ENCODE results near the gene PFN3.

Gene PFN3, protein sequence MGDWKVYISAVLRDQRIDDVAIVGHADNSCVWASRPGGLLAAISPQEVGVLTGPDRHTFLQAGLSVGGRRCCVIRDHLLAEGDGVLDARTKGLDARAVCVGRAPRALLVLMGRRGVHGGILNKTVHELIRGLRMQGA

GRCh38 chr5:177399997-177400868, at the start of gene PFN3:
Gene PFN3 (minus strand): TSS chr5:177400661. CDS start chr5:177400576, 85 bp downstream.
- DNase-seq (ENCODE audit: low read depth in 2 of 2) = no peak

GRCh38 chr5:177449140-177450061, 48.9 kb upstream of the PFN3 start:
- DNase-seq (ENCODE audit: low read depth in 2 of 2) = no peak

- DNase-seq (ENCODE audit: low read depth in 2 of 2) = no peak
These were observed 47.9 kb upstream of the PFN3 start for GRCh38 chr5:177448244-177448950.

DNA sequence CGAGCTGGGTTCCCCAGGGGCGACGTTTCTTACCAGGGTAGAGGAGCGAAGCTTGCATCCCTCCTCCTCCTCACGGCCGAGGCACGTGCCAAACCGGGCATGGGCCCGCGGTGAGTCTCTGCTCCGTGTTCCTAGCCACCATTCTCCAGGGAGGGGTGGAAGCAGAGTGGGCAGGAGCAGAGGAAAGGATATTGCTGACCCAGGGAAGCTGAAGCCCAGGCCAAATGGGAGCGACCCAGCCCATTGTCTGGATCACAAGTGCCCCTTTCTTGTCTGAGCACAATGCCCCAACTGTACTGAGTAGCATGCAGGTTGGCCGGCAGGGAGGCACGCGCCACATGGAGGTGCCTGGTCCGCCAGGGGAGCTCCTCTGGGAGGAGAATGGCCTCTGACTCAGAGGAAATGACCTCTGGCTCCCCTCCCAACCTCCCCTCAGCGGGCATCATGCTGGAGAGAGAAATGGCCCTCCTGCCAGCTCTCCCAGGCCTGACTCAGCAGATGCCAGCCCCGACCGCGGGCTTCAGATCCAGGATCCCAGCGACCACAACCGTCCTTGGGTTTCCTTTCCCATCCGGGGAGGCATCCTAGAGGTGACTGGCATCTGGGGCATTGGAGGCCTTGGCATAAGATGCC, 47.3 kb upstream of the PFN3 start:
- no peak for DNase-seq (ENCODE audit: low read depth in 2 of 2)

GRCh38 chr5:177447066-177447610, 46.7 kb upstream of the PFN3 start:
- peak in 1 of 2 donors; percentile 54 for DNase-seq (ENCODE audit: low read depth in 2 of 2)

GRCh38 chr5:177446200-177447065, 46.0 kb upstream of the PFN3 start, which contains the start of gene PRR7:
Gene PRR7 (plus strand): TSS chr5:177446814. CDS start chr5:177455068, 8,254 bp downstream.
- DNase-seq (ENCODE audit: low read depth in 2 of 2) = peak in 1 of 2 donors; percentile 56

- no peak for DNase-seq (ENCODE audit: low read depth in 2 of 2)
These were observed 45.4 kb upstream of the PFN3 start for GRCh38 chr5:177445917-177446199.

DNA sequence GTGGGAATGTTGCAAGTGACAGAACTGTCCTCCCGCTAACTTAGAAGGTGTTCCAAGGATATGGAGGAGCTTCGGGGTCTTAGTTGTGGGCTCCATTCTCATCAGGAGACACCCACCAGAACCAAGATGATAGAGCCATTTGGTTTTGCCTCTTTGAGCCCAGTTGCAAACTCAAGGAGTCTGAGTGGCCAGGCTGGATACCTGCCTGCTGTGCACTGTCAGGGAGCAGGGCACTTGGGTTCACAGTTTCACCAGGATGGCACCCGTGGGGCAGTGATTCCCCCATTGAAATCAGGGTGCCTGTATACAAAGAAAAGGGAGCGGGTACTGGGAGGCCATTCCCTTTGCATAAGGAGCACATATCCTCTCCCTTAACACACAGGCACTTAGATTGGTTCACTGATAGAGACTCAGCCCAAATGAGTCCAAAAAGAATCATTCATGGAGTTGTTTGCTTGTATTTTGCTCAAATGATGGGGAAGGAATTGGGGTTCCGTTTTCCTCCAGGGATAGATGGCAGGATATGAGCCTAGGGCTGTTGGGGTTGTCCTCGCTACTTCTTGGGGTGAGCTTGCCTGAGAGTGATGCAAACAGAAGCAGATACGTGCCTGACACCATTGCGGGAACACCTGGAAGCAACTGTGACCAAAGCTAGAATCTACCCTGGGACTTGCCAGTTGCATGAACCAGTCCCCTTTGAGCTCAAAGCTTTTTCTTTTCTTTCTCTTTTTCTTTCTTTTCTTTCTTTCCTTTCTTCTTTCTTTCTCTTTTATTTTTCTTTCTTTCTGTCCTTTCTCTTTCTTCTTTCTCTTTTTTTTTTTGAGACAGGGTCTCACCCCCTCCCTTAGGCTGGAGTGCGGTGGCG, 44.8 kb upstream of the PFN3 start:
- no peak for DNase-seq (ENCODE audit: low read depth in 2 of 2)

GRCh38 chr5:177444106-177445051, 43.9 kb upstream of the PFN3 start:
- no peak for DNase-seq (ENCODE audit: low read depth in 2 of 2)

DNA sequence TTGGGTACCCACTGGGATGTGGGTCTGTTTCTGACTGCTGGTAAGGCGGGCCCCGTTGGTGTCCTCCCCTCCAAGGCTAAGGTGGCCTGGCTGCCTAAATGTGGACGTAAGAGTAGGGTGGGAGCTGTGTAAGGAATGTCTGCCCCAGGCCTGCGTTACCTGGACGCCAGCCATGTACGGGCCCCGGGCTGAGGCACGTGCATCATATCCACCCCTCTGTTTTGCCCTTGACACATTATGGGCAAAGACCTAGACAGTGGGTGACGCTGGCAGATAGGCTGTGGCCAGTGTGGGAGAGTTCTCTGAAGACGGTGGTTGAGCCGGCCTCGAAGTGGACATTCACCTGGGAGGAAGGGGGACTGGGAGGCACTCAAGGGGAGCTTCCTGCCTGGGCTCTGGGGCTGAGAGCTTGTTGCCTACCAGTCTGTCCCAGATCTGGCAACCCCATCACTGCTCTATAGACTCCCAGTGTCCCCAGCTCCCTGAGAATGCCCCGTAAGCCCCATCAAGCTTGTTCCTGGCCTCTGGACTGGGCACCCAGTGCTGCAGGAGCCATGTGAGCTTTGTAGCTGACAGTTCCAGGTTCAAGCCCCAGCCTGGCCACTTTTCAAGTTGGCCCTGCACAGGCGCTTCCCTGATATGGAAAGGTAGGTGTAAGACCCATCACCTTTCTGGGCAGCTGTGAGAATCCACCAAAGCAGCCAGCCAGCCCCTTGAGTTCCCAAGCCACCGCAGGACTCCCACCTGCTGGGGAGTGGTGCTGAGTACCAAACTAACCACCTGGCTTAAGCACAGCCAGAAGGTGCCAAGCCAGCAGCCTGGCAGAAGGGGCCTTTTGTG, 42.9 kb upstream of the PFN3 start:
- DNase-seq (ENCODE audit: low read depth in 2 of 2) = no peak

- DNase-seq (ENCODE audit: low read depth in 2 of 2) = no peak
These were observed 41.8 kb upstream of the PFN3 start for GRCh38 chr5:177442066-177442826.

- DNase-seq (ENCODE audit: low read depth in 2 of 2) = no peak
These were observed 40.7 kb upstream of the PFN3 start for GRCh38 chr5:177440990-177441780.

DNA sequence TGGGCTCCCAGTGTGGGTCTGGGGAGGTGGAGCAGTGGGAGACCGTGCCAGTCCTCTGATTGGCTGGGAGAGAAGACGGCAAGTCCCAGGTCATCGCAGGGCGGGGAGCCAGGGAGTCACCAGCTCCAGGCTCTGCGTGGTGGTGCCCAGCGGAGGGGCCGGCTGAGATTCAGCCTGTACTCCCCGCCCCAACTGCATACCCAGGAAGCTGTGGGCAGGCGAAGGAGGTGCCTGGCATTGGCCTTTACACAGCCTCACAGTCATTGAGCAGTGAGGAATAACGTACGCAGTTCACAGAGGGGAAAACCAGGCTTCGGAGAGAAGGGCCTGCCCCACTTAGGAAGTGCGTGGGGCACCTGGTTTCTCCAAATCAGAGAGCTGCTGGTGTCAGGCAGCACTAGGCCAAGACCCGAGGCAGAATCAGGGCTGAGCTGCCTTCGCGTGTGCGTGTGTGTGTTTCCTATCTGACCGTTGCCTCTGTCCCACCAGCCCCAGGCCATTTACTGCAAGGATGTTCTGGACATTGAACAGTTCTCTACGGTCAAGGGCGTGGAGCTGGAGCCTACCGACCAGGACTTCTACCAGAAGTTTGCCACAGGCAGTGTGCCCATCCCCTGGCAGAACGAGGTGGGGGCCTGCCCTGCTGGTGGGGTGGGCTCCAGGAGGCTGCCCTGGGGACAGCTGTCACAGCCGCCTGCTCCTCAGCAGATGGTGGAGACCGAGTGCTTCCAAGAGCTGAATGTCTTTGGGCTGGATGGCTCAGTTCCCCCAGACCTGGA, 39.9 kb upstream of the PFN3 start:
- DNase-seq (ENCODE audit: low read depth in 2 of 2) = peak in 1 of 2 donors; percentile 32

- DNase-seq (ENCODE audit: low read depth in 2 of 2) = no peak
These were observed 39.1 kb upstream of the PFN3 start for GRCh38 chr5:177439518-177440053.

Measured in stimulated activated CD4-positive, alpha-beta T cell treated with anti-CD3 and anti-CD28 coated beads, Interleukin-15, amount 100 ng/mL, for 48 hours (primary cell).